DOHH2 (cell line): ENCODE measurements around the gene TCF12.
A peak's percentile ranks its signal among the peaks of the same experiment; 100 is the strongest.

Source experiments
- H3F3A ChIP-seq: fragments of 200-600 bp; sonication (generic), shearing (Covaris generic); 2 replicates; pipeline ENCODE4 v1.6.0; 2016; ENCODE audit warnings: antibody characterized with exemption, mild to moderate bottlenecking; ENCODE audit not compliant: control insufficient read depth, insufficient read depth
- H3K27ac ChIP-seq: fragments of 200-600 bp; sonication (generic); 2 replicates; pipeline ENCODE4 v1.5.1; 2014; ENCODE audit warnings: low read depth, mild to moderate bottlenecking, low read length, moderate library complexity
- H3K27me3 ChIP-seq: fragments of 200-600 bp; sonication (generic); 2 replicates; pipeline ENCODE4 v1.6.1; 2014; ENCODE audit warnings: mild to moderate bottlenecking, low read length, mixed read lengths; ENCODE audit not compliant: control insufficient read depth
- H3K36me3 ChIP-seq: fragments of 200-600 bp; sonication (generic); 2 replicates; pipeline ENCODE4 v1.6.1; 2014; ENCODE audit warnings: mild to moderate bottlenecking, low read length, moderate library complexity, mixed read lengths; ENCODE audit not compliant: control insufficient read depth
- H3K4me1 ChIP-seq: fragments of 200-600 bp; sonication (generic); 2 replicates; pipeline ENCODE4 v1.6.1; 2014; ENCODE audit warnings: mild to moderate bottlenecking, low read length, mixed read lengths; ENCODE audit not compliant: control insufficient read depth
- H3K4me2 ChIP-seq: fragments of 200-600 bp; sonication (generic); 2 replicates; pipeline ENCODE4 v1.6.0; 2014; ENCODE audit warnings: mild to moderate bottlenecking, low read length, moderate library complexity
- H3K4me3 ChIP-seq: fragments of 200-600 bp; sonication (generic); 2 replicates; pipeline ENCODE4 v1.5.1; 2014; ENCODE audit warnings: mild to moderate bottlenecking, low read length, mixed read lengths
- H3K79me2 ChIP-seq: fragments of 200-600 bp; sonication (generic); 2 replicates; pipeline ENCODE4 v1.6.1; 2014; ENCODE audit warnings: mild to moderate bottlenecking, low read length, mixed read lengths; ENCODE audit not compliant: control insufficient read depth
- H3K9me2 ChIP-seq: fragments of 200-600 bp; sonication (generic); replicated peaks from 2 replicates; pipeline ENCODE4 v1.6.1; 2014; ENCODE audit warnings: mild to moderate bottlenecking, low read length, mixed read lengths; ENCODE audit not compliant: control insufficient read depth
- H3K9me3 ChIP-seq: fragments of 200-600 bp; sonication (generic); 2 replicates; pipeline ENCODE4 v1.6.1; 2014; ENCODE audit warnings: antibody characterized with exemption, low read length, mixed read lengths; ENCODE audit not compliant: control insufficient read depth, insufficient read depth
- H4K20me1 ChIP-seq: fragments of 200-600 bp; sonication (generic); 2 replicates; pipeline ENCODE4 v1.6.0; 2014; ENCODE audit warnings: low read depth, mild to moderate bottlenecking, antibody characterized with exemption, low read length, moderate library complexity; ENCODE audit not compliant: control insufficient read depth, insufficient read depth
- EZH2phosphoT487 ChIP-seq: fragments of 200-600 bp; sonication (generic); IDR thresholded peaks from 2 replicates; pipeline ENCODE4 v1.6.1; 2017; ENCODE audit warnings: borderline replicate concordance, mild to moderate bottlenecking, antibody characterized with exemption, low read length, moderate library complexity, mixed read lengths
- TF ChIP-seq, protein P1 (sequence below): fragments of 200-600 bp; sonication (generic); IDR thresholded peaks from one replicate; pipeline ENCODE4 v1.5.1; 2014; ENCODE audit warnings: antibody characterized with exemption, mild to moderate bottlenecking, low read depth, low read length; ENCODE audit not compliant: poor library complexity, severe bottlenecking

TCF12 gene

DNA sequence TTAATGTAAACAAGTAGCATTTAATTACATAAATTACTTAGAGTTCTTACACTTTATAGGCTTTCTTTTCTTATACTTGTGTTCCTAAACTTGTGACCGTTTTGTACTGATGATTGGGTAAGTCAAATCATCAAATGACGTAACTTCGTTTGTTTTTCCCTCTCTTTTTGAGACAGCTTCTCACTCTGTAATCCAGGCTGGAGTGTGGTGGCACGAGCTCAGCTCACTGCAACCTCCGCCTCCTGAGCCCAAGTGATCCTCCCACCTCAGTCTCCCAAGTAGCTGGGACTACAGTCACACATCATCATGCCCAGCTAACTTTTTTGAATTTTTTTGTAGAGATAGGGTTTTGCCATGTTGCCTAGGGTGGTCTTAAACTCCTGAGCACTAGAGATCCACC is 226.0 kb downstream of the TCF12 start:
- 0 out of 2 replicates have a peak, but pooled peaks cover 8% of the 10 kb centered on the region for H3F3A ChIP-seq
- TF ChIP-seq, protein P1, sequence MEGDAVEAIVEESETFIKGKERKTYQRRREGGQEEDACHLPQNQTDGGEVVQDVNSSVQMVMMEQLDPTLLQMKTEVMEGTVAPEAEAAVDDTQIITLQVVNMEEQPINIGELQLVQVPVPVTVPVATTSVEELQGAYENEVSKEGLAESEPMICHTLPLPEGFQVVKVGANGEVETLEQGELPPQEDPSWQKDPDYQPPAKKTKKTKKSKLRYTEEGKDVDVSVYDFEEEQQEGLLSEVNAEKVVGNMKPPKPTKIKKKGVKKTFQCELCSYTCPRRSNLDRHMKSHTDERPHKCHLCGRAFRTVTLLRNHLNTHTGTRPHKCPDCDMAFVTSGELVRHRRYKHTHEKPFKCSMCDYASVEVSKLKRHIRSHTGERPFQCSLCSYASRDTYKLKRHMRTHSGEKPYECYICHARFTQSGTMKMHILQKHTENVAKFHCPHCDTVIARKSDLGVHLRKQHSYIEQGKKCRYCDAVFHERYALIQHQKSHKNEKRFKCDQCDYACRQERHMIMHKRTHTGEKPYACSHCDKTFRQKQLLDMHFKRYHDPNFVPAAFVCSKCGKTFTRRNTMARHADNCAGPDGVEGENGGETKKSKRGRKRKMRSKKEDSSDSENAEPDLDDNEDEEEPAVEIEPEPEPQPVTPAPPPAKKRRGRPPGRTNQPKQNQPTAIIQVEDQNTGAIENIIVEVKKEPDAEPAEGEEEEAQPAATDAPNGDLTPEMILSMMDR, result no peak
- no peak for TF ChIP-seq EZH2phosphoT487
- peaks cover 5% of the 10 kb centered on the region for H3K79me2 ChIP-seq
- no peak overlapping the region for H3K4me2 ChIP-seq
- H3K4me1 ChIP-seq, result peaks cover 21% of the 10 kb centered on the region
- H3K27me3 ChIP-seq, result no peaks in the 10 kb centered on the region
- no peaks in the 10 kb centered on the region for H3K9me3 ChIP-seq
- H3K36me3 ChIP-seq, result 0 out of 2 replicates have a peak, but pooled peaks cover 3% of the 10 kb centered on the region
- H3K27ac ChIP-seq, result no peak overlapping the region
- H4K20me1 ChIP-seq, result no peaks in the 10 kb centered on the region; the same call in 1 of the 2 replicates
- no peaks in the 10 kb centered on the region for H3K9me2 ChIP-seq
- H3K4me3 ChIP-seq, result no peak overlapping the region

DNA sequence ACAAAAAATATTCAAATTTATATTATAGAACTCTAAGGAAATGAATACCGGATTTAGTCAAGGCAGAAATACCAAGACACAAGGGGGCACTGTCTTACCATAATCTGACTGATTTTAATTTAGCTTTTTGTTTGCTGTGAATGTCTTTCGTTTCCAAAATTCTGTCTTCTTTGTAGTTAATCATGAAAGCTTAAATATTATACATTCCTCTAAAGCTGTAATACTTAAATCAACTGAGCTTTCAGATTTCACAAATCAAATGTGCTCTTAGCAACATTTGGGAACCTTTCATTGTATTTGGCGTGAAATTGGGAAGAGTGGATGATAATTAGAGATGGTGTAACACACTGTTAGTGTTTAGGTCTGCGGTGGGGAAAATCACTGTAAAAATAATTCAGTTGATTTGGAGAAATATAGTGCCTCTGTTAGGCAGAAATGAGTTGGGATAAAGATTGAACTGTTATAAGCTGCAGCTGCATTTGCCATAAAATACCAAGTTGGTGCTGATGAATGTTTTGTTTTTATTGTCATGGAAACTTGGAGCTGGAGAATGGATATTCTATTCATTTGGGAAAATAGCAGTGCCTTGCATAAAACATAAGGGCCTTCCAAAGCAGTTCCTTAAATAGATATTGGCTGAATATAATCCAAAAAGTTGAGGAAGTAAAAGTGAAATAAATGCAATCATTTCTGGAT is 228.2 kb downstream of the TCF12 start:
- H3K27ac ChIP-seq, result no peak overlapping the region
- H3K79me2 ChIP-seq, result peaks cover 5% of the 10 kb centered on the region
- H3K4me2 ChIP-seq, result 0 out of 2 replicates have a peak overlapping the region, but pooled peaks have one; percentile 24
- H4K20me1 ChIP-seq, result no peaks in the 10 kb centered on the region; the same call in 1 of the 2 replicates
- H3K9me3 ChIP-seq, result no peaks in the 10 kb centered on the region
- TF ChIP-seq EZH2phosphoT487, result no peak
- TF ChIP-seq, protein P1, result peak; percentile 69
- H3K36me3 ChIP-seq, result peaks cover 6% of the 10 kb centered on the region; the same call in 1 of the 2 replicates
- no peak overlapping the region for H3K4me3 ChIP-seq
- 0 out of 2 replicates have a peak, but pooled peaks cover 3% of the 10 kb centered on the region for H3F3A ChIP-seq
- no peaks in the 10 kb centered on the region for H3K27me3 ChIP-seq
- peaks cover 21% of the 10 kb centered on the region for H3K4me1 ChIP-seq
- H3K9me2 ChIP-seq, result no peaks in the 10 kb centered on the region

DNA sequence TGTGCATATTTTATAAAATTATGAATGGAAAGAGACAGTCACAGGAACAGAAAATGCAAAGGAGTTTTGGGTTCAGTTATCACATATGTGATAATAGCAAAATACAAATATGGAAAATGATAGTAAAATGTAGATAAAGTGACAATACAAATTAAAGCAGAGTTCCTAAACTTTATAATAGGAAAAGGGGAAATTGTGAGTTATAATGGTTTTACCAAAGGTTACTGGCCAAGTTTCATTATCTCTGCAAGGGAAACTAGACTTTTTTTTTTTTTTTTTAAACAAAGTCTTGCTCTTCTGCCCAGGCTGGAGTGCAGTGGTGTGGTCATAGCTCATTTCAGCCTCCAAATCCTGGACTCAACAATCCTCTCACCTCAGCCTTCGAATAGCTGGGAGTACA is 229.2 kb downstream of the TCF12 start:
- no peak overlapping the region for H3K27ac ChIP-seq
- TF ChIP-seq, protein P1, result no peak
- TF ChIP-seq EZH2phosphoT487, result no peak
- H3K79me2 ChIP-seq, result peaks cover 5% of the 10 kb centered on the region
- peaks cover 21% of the 10 kb centered on the region for H3K4me1 ChIP-seq
- no peak overlapping the region for H3K4me3 ChIP-seq
- peaks cover 11% of the 10 kb centered on the region; the same call in 1 of the 2 replicates for H3K36me3 ChIP-seq
- no peaks in the 10 kb centered on the region for H3K9me2 ChIP-seq
- no peak overlapping the region for H3K4me2 ChIP-seq
- no peaks in the 10 kb centered on the region for H3K9me3 ChIP-seq
- H3F3A ChIP-seq, result 0 out of 2 replicates have a peak, but pooled peaks cover 3% of the 10 kb centered on the region
- H3K27me3 ChIP-seq, result no peaks in the 10 kb centered on the region
- no peaks in the 10 kb centered on the region; the same call in 1 of the 2 replicates for H4K20me1 ChIP-seq
